ENCODE data around the gene MFAP2.

MFAP2 gene

GRCh38 chr1:17008208-17008855 lies 27.9 kb upstream of the MFAP2 start:
- no peak for DNase-seq (ENCODE audit: low read depth)

- no peak for DNase-seq (ENCODE audit: low read depth)
These were observed 26.7 kb upstream of the MFAP2 start for GRCh38 chr1:17007121-17007520.

GRCh38 chr1:17005365-17005740 lies 24.9 kb upstream of the MFAP2 start:
- DNase-seq (ENCODE audit: low read depth): no peak

DNA sequence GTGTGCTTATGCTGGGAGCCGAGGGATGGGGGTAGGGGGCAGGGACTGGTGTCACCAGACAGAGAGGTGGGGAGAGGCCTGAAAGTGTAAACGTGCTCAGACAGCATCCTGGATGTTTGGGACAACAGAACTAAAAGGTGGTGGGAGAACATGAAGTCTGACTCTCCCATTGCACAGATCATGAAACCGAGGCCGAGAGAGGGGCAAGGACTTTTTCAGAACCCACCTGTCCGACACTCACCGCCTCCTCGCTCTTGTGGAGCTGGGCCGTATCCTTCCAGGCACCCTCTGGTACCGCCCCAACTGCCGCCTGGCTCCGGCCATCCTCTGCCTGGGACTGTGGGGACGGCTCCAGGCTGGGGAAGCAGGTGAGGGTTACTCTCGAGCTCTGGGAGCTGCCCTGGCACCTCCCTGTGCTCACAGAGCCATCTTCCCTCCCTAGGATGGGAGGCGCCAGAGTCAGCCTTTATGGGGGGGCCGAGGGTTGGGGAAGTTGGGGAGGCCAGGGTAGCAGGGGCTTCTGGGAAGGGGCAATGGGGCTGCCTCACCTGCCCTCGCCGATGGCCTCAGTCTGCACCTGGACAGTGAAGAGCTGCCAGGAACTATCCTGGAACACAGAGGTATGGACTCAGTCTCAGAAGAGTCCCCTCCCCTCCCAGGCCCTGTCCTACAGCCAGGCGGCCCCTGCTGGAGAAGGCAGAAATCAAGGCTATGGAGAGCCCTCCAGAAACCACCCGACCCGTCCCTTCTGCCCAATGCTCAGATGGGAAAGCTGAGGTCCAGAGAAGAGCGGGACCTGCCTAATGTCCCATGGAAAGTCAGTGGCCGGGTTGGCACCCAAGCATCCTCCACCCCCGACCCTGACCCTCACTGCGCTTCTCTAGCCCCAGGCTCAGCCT lies 24.3 kb upstream of the MFAP2 start:
- DNase-seq (ENCODE audit: low read depth): no peak

DNA sequence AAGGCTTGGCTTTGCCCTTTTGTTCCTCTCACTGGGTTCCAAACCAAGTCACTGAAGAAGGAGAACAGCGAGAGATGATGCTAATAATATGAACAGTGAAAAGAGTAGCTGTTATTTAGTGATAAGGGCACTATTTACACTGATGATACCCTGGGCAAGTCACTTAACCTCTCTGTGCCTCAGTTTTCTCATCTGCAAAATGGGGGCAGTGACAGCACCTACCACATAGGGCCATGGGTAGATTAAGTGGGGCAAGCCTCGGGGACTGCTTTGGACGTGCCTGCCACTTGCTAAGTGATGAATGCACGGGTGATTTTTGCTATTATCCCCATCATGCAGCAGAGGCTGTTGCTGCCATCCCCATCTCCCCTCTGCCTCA lies 22.1 kb upstream of the MFAP2 start:
- DNase-seq (ENCODE audit: low read depth): no peak

DNA sequence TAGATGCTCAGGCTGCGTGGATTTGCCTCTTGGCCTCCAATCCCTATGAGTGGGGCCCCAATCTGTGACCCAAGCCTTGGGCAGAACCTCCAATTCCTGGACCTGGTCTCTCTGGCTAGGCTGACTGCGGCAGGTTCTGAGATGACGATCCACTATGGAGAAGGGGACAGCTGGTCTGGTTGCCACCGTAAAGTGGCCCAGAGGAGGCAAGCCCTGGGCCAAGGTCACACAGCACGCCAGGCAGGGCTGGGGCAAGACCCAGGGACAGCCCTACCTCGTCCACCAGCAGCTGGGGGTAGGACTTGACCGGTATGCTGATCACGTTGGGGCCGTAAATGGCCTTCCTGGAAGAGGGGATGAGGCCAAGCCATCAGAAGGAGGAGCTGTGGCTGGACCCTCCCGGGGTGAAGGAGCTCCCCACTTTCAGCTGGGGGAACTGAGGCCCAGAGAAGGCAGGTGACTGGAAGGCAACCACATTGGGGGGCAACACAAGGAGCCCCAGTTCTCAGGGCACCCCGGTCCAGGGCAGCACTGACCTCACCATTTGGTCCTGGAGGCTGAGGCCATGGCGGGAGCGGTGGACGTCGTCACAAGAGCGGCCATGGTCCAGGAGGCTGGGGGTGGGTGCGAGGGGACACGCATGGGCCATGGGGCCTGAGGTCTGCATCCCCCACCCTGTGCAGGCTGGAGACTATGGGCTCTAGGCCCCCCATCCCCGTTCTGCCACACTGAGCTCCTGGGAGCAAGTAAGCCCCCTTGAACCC lies 21.5 kb upstream of the MFAP2 start:
- no peak for DNase-seq (ENCODE audit: low read depth)

DNA sequence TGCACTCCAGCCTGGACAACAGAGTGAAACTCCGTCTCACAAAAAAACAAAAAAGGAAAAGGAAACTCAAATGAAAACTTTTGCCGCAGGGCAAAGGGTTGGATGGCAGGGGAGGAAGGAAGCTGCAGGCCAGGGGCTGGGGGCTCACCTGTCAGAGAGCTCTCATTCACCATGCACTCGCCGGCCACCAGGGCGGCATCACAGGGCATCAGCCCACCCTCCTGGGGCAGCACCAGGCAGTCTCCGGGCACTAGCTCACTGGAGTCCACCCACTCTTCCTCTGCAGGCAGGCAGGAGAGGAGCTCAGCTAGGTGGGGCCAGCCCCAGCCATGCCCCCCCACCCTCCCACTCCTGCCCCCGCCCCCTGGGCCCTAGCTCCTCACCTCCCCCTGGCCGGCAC lies 19.4 kb upstream of the MFAP2 start:
- no peak for DNase-seq (ENCODE audit: low read depth)

DNA sequence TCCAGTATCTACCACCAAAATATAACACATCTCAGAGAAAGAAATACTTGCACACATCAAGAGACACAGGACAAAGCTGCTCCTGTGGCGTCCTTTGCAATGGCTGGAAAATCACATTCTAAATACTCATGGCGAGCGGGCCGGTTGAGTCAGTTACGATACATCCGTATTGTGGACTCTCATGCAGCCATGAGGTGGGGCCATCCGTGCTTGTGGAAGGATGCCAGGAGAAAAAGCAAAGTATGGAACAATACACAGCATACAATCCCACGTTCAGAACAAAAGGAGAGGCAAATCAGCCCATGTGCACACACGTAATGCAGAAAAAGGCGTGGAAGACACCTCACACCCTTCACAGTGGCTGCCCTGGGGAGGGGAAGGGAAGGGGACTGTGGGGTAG lies 18.2 kb upstream of the MFAP2 start:
- no peak for DNase-seq (ENCODE audit: low read depth)

- DNase-seq (ENCODE audit: low read depth): no peak
These were observed 16.4 kb upstream of the MFAP2 start for GRCh38 chr1:16996845-16997244.

DNA sequence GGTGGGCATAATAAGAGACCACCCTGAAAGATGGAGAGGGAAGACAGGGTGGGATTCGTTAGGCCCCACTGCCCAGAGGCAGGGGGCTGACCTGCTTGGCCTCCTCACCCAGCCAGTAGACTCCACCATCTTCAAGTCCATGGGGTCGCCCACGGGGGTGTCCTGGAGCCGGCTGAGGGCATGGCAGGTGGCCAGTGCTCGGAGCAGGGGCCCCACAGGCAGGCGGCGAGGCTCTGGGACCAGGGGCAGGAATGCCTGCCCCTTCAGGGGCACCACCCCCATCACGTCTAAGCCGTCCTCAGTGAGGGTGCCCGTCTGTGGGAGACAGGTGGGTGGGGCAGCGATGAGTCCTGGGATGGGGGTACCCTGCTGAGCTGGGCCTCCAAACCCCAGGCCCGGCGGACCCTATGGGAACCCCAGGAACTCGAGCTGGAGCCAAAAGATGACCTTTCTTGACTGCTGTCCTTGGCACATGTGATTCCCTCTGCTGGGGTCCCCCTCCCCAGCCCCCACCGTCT lies 13.2 kb upstream of the MFAP2 start:
- no peak for DNase-seq (ENCODE audit: low read depth)

DNA sequence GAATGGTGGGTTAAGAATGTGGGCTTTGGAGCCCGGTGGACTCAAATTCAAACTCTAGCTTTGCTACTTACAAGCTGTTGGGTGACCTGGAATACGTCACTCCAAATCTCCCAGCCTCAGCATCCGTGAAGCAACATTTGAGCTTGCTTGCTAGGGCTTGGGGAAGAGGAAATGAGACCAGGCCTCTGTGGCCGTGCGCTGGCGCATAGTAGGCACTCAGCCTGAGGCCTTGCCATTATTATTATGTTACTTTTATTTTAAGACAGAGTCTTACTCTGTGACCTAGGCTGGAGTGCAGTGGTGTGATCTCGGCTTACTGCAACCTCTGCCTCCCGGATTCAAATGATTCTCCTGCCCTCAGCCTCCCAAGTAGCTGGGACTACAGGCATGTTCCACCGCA lies 12.3 kb upstream of the MFAP2 start:
- no peak for DNase-seq (ENCODE audit: low read depth)

DNA sequence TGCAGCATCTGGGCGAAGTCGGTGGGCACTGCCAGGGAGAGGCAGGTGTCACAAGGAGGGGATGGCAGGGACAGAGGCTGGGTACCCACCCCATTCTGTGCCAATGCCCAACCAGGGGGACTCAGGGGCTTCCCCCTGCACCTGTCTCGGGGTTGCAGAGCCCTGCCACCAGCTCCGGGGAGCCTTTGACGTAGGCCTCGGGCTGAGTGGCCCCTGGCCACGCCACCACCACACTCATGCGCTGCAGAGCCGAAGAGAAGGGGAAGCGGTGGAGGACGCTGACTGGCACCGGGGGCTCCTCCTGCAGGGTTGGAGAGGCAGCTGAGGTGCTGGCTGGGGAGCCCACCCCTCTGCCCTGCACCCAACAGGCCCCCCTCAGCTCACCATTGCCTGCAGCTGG lies 11.7 kb upstream of the MFAP2 start:
- no peak for DNase-seq (ENCODE audit: low read depth)

GRCh38 chr1:16991571-16991970 lies 11.2 kb upstream of the MFAP2 start:
- no peak for DNase-seq (ENCODE audit: low read depth)

DNA sequence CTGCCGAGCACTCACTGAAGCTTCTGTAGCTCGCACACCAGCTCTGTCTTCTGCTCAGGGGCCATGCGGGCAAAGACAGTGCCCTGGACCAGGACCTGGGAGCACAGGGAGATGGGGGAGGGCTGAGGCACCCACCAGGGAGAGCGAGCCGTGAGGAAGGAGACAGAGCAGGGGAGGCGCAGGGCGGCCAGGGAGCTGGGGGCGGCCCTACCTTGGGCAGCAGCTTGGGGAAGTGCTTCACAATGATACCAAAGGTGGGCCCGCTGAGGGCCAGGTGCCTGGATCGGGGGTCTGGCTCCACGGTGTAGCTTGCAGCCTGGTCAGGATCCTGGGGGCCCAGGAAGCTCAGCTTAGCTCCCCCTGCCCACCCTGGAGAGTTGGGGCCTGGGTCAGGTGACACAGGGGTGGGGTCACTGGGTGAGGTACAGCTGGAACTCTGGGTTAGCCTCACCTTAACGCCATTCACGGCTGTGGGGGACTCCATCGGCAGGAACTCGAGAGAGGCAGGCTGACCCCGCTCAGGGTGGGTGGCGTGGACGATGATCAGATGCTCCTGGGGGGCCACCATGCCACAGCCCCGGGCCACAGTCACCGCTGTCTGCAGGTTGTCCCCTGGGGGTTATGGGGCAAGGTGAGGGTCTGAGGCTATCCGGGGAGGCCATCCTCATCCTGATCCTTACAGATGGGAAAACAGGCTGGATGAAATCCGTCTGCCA lies 9.4 kb upstream of the MFAP2 start:
- no peak for DNase-seq (ENCODE audit: low read depth)

- DNase-seq (ENCODE audit: low read depth): no peak
These were observed 7.8 kb upstream of the MFAP2 start for GRCh38 chr1:16988210-16988609.

GRCh38 chr1:16986962-16987361 lies 6.5 kb upstream of the MFAP2 start:
- no peak for DNase-seq (ENCODE audit: low read depth)

GRCh38 chr1:16986560-16986959 lies 6.1 kb upstream of the MFAP2 start:
- DNase-seq (ENCODE audit: low read depth): no peak

GRCh38 chr1:16986113-16986512 lies 5.7 kb upstream of the MFAP2 start:
- no peak for DNase-seq (ENCODE audit: low read depth)

DNA sequence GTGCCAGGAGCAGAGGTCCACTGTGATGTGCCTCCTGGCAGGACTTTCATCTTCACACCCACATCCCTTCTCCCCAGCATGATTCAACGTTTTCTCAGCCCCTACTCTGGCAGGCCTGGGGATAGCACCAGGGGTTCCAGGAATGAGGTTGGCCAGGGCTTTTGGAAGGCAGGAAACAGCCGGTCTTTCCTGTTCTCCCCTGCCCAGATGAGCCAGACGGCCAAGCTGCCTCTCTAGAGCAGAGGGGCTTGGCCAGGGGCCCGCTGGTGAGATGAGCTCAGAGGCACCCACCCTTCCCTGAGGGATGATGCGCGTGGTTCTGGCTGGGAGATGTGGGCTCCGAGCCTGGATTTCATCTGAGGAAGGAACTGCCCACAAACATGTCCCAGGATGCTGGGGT lies 4.3 kb upstream of the MFAP2 start:
- no peak for DNase-seq (ENCODE audit: low read depth)

DNA sequence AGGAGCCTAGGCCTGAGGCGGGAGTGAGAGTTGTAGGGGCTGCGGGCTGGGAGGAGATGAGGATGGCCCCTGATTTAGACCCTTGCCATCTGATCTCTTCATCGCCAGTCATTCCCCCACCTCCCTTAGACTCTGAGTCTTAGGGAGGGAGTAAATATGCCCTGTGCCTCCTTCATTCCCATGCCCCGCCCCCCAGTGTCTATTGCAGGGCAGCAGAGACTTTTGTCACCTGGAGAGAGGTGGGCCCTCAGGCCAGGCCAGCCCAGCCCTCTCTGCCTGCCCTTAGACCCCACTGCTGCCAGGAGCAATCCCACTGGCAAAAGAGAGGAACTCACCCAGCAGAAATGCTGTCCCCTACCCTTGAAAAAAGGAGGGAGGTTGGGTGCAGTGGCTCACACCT lies 3.2 kb upstream of the MFAP2 start:
- no peak for DNase-seq (ENCODE audit: low read depth)

- no peak for DNase-seq (ENCODE audit: low read depth)
These were observed 2.5 kb upstream of the MFAP2 start for GRCh38 chr1:16982902-16983301.

DNA sequence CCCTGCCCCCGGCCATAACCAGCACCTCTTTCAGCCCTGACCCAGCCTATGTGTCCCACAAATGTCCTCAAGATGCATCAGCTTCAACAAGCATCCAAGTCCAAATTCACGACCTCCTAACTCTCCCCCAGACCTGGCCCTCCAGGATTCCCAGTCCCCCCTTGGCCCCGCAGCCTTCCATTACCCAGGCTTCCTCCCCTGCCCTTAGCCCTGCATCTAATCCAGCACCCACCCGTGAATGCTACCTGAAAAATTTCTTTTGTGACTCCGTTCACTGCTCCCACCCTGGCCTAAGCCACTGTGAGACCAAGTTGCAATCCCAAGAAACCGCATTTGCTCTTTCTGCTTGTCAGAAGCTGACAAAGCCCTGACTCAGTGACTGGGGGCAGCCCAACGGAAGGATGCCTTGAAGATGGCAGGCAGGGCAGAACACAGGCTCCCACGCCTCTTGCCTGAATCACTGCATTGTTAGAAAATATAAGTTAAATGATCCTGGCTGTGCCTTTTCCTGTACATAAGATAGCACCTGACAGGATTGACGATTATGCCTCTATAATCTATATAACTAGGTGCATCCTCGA lies 939 bp upstream of the MFAP2 start:
- DNase-seq (ENCODE audit: low read depth): no peak

Data from stimulated activated CD4-positive, alpha-beta T cell treated with anti-CD3 and anti-CD28 coated beads, Interleukin-2, amount 100 ng/mL, for 4 hours (primary cell).